ENCODE measurements around the gene SLC38A11. TPM values are rescaled to one million over a fixed set of nuclear protein-coding genes. Genes with fewer than 3 reads are reported as not detected.

The SLC38A11 gene
- total and polyA plus RNA-seq, 10 of the 15 experiments (the other 5 are each of a cell fraction or from before 2014, with no cell fraction given) = not detected

GRCh38 chr2:164890544-164890943 is 64.8 kb downstream of the SLC38A11 start:
- POLR2A ChIA-PET = no interaction called here
- CTCF ChIA-PET = no interaction called here
- Histone ChIP-seq H3K27ac (ENCODE audit: control insufficient read depth, insufficient read depth) (no peak overlapping the region), H3K4me3 (no peak overlapping the region), H3K4me1 (ENCODE audit: control insufficient read depth, insufficient read depth, low read length) (no peaks in the 10 kb centered on the region), H2AFZ (ENCODE audit: control insufficient read depth, low read depth, low read length) (no peak overlapping the region), H3K27me3 (replicated peaks in 1 of 2; ENCODE audit: control insufficient read depth in 2 of 2, insufficient read depth in 2 of 2, low read length in 1 of 2) (no peaks in the 10 kb centered on the region), H3K36me3 (ENCODE audit: control insufficient read depth in 2 of 2, insufficient read depth in 2 of 2, low read length in 1 of 2) (no peaks in the 10 kb centered on the region), H3K4me2 (ENCODE audit: control insufficient read depth, insufficient read depth) (no peak overlapping the region), H3K79me2 (ENCODE audit: control insufficient read depth, insufficient read depth, low read length) (no peaks in the 10 kb centered on the region), H3K9me3 (replicated peaks; ENCODE audit: control insufficient read depth, insufficient read depth, low read length) (no peaks in the 10 kb centered on the region), H3K9ac (ENCODE audit: control insufficient read depth, insufficient read depth, low read length) (no peak overlapping the region), H4K20me1 (ENCODE audit: control insufficient read depth, insufficient read depth) (no peaks in the 10 kb centered on the region)
- intact Hi-C loops (cut with micrococcal nuclease; ENCODE audit: unreplicated experiment) (no loop called here), in situ Hi-C loops (cut with MboI) (no loop called here)
- DNase-seq (ENCODE audit: low read depth, low spot score) (no peak), ATAC-seq (no peak), FAIRE-seq (no peak)
- RAD21 ChIA-PET (ENCODE audit: unreplicated experiment) = no interaction called here
- no peak for TF ChIP-seq ZBTB33 (IDR thresholded peaks at IDR 0.05)
- no peak for TF ChIP-seq BMI1 (IDR thresholded peaks at IDR 0.05; ENCODE audit: borderline replicate concordance)
- TF ChIP-seq CEBPB (IDR thresholded peaks at IDR 0.05; ENCODE audit: borderline replicate concordance in 1 of 2, low read depth in 2 of 2, low read length in 2 of 2) = no peak
- TF ChIP-seq PAX8 (IDR thresholded peaks at IDR 0.05) = no peak
- SMC1A ChIA-PET (ENCODE audit: uncharacterized antibody, unreplicated experiment) = interaction anchor here (1.1 kb wide), 1 partner anchor 14 kb away, joined by 3 read pairs; no protein-coding TSS in a partner anchor
- WGBS (ENCODE audit: insufficient coverage, insufficient replicate concordance, low lambda C conversion rate, missing lambda C conversion rate) = 21% methylated on average over 4 of the region's 4 CpGs
- BruUV-seq (replicated peaks) = no TSS peak

DNA sequence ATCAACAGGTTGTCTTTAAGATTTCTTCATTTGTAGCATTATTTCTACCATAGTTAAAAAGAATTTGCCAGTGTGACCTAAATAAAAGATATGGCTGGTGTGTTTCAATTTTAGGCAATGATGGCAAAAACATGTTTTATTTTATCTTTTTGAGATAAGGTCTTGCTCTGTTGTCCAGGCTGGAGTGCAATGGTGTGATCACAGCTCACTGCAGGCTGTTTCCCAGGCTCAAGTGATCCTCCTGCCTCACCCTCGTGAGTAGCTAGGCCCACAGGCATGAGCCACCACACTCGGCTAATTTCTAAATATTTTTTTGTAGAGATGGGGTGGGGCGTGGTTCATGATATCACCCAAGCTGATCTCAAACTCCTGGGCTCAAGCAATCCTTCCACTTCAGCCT is 66.7 kb downstream of the SLC38A11 start:
- no TSS peak for BruUV-seq (replicated peaks)
- no peaks in the 10 kb centered on the region for H4K20me1 ChIP-seq (ENCODE audit: control insufficient read depth, insufficient read depth)
- H3K4me1 ChIP-seq (ENCODE audit: control insufficient read depth, insufficient read depth, low read length) = no peaks in the 10 kb centered on the region
- FAIRE-seq (no peak), ATAC-seq (no peak), DNase-seq (ENCODE audit: low read depth, low spot score) (no peak)
- no peak overlapping the region for H3K9ac ChIP-seq (ENCODE audit: control insufficient read depth, insufficient read depth, low read length)
- H3K4me2 ChIP-seq (ENCODE audit: control insufficient read depth, insufficient read depth) = no peak overlapping the region
- in situ Hi-C loops (cut with MboI) = no loop called here
- no peaks in the 10 kb centered on the region for H3K79me2 ChIP-seq (ENCODE audit: control insufficient read depth, insufficient read depth, low read length)
- 25% methylated on average over 3 of the region's 3 CpGs for WGBS (ENCODE audit: insufficient coverage, insufficient replicate concordance, low lambda C conversion rate, missing lambda C conversion rate)
- RAD21 ChIA-PET (ENCODE audit: unreplicated experiment) = no interaction called here
- no peak overlapping the region for H3K27ac ChIP-seq (ENCODE audit: control insufficient read depth, insufficient read depth)
- CTCF ChIA-PET = interaction anchor here (1.1 kb wide), 1 partner anchor 21 kb away, joined by 3 read pairs; no protein-coding TSS in a partner anchor
- intact Hi-C loops (cut with micrococcal nuclease; ENCODE audit: unreplicated experiment) = no loop called here
- no peaks in the 10 kb centered on the region for H3K9me3 ChIP-seq (replicated peaks; ENCODE audit: control insufficient read depth, insufficient read depth, low read length)
- no peak overlapping the region for H3K4me3 ChIP-seq
- no peaks in the 10 kb centered on the region for H3K27me3 ChIP-seq (replicated peaks in 1 of 2; ENCODE audit: control insufficient read depth in 2 of 2, insufficient read depth in 2 of 2, low read length in 1 of 2)
- H3K36me3 ChIP-seq (ENCODE audit: control insufficient read depth in 2 of 2, insufficient read depth in 2 of 2, low read length in 1 of 2) = no peaks in the 10 kb centered on the region
- POLR2A ChIA-PET = interaction anchor here (0.7 kb wide), 1 partner anchor 1695 kb away, joined by 3 read pairs; no protein-coding TSS in a partner anchor
- H2AFZ ChIP-seq (ENCODE audit: control insufficient read depth, low read depth, low read length) = no peak overlapping the region
- SMC1A ChIA-PET (ENCODE audit: uncharacterized antibody, unreplicated experiment) = interaction anchor here (0.8 kb wide), 1 partner anchor 72 kb away, joined by 3 read pairs; no protein-coding TSS in a partner anchor
- TF ChIP-seq MTA2 (IDR thresholded peaks at IDR 0.05; ENCODE audit: low read depth) (no peak), POLR2A (IDR thresholded peaks at IDR 0.05; ENCODE audit: low read depth, low read length) (no peak), BCLAF1 (IDR thresholded peaks at IDR 0.05) (no peak), ESRRA (IDR thresholded peaks at IDR 0.05; ENCODE audit: low read length) (no peak), CBX3 (IDR thresholded peaks at IDR 0.05; ENCODE audit: borderline replicate concordance, low read depth) (no peak), GABPA (IDR thresholded peaks at IDR 0.05; ENCODE audit: low read depth) (no peak)
- TF ChIP-seq, protein P1, sequence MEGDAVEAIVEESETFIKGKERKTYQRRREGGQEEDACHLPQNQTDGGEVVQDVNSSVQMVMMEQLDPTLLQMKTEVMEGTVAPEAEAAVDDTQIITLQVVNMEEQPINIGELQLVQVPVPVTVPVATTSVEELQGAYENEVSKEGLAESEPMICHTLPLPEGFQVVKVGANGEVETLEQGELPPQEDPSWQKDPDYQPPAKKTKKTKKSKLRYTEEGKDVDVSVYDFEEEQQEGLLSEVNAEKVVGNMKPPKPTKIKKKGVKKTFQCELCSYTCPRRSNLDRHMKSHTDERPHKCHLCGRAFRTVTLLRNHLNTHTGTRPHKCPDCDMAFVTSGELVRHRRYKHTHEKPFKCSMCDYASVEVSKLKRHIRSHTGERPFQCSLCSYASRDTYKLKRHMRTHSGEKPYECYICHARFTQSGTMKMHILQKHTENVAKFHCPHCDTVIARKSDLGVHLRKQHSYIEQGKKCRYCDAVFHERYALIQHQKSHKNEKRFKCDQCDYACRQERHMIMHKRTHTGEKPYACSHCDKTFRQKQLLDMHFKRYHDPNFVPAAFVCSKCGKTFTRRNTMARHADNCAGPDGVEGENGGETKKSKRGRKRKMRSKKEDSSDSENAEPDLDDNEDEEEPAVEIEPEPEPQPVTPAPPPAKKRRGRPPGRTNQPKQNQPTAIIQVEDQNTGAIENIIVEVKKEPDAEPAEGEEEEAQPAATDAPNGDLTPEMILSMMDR (IDR thresholded peaks at IDR 0.05 in 2 of 3, conservative IDR thresholded peaks at IDR 0.05 in 1 of 3; ENCODE audit: control insufficient read depth in 2 of 3, extremely low read depth in 1 of 3, insufficient read depth in 1 of 3, low read depth in 3 of 3, low read length in 3 of 3) = no peak
